Measurements from ENCODE around the gene BHLHA9. TPM values are rescaled to one million over a fixed set of nuclear protein-coding genes. Genes with fewer than 3 reads are reported as not detected.
"Not testable (repeated sequence)": the region's sequence is repeated elsewhere in the genome, so short reads cannot be mapped to it uniquely, and the experiment has no call there.

Gene BHLHA9
- total RNA-seq, 1 donor from 2014 or later: not detected

DNA sequence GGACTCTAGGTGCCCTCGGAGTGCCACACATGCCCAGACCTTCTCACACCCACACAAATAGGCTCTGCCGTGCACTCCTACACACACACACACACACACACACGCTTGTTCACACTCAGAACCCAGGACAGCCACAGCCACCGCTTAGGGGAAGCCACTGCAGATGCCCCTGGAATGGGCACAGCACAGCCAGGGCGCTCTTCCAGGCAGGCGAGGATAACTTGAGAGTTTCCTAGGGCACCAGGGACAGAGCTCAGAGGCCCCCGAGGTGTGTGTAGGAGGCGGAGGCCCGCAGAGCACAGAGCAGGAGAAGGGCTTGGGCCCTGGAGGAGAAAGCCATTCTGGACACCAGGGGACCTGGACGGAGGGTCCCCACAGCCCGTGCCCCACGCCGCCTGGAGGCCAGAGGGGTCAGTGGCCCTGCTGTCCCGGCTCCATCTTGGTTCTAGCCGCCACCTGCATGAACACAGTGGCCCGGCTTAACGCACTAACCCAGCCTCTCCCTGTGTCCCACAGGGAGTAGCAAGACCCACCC is 30.2 kb downstream of the BHLHA9 start:
- DNase-seq (ENCODE audit: low spot score): no peak

DNA sequence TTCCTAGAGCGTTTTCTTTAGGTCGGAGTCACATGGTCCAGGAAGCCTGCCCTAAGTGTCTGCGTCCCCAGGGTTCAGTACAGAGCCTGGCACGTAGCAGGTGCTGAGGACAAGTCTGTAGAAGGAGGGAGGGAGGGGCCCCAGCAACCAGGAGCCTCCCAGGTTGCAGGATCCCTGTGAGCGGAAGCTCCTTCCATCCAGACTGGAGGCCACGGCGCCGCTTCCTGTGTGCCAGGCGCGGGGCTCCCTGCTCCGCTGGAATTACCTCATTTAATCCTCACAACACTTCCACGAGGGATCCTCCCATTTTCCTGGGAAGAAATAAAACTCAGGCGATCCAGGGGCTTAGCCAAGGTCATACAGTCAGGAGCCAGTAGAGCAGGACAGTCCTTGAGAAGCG is 31.3 kb downstream of the BHLHA9 start:
- DNase-seq (ENCODE audit: low spot score): no peak

- no peak for DNase-seq (ENCODE audit: low spot score)
These were observed 32.5 kb downstream of the BHLHA9 start for GRCh38 chr17:1302761-1303160.

DNA sequence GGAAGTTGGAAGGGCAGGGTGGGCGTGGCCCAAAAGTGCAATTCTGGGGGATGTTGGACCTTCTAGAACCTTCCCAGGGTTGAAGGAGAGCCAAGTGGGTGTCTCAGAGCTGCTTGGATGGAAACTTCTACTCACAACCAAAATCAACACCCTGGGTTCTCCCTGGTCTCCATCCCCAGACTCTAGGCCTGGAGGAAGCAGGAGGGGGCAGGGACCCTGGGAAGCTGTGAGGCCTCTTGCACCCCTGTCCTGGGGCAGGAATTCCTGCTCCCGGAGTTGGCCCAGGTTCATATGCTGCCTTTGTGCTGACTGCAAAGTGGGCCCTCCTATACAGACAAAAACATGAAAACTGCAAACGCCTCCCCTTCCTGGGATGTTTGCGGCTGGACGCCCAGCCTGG is 34.3 kb downstream of the BHLHA9 start:
- DNase-seq (ENCODE audit: low spot score): no peak

DNA sequence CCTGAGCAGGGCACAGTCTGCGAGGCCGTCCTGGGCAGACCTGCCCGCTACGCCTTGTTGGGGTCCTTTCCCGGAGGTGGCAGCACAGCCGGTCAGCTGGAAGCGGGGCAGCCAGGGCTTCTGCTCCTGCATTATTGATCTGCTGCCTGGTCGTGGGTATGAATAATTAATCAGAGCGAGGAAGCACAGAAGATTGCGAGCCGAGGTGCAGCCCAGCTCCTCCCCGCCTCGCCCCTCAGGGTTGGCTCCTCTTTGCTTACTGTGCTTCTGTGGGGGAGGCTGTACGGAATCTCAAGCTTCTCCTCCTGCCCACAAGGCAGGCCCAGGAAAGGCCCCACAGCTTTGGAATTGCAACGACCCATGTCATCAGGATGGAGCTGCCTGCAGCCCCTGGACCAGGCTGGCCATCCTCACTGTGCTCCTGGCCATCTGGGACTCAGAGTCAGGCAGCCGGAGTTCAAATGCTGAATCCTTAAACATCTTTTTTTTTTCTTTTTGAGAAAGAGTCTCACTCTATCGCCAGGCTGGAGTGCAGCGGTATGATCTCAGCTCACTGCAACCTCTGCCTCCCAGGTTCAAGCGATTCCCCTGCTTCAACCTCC is 34.8 kb downstream of the BHLHA9 start:
- no peak for DNase-seq (ENCODE audit: low spot score)

- not testable (repeated sequence) for DNase-seq (ENCODE audit: low spot score)
These were observed 37.6 kb downstream of the BHLHA9 start for GRCh38 chr17:1307829-1308228.

DNA sequence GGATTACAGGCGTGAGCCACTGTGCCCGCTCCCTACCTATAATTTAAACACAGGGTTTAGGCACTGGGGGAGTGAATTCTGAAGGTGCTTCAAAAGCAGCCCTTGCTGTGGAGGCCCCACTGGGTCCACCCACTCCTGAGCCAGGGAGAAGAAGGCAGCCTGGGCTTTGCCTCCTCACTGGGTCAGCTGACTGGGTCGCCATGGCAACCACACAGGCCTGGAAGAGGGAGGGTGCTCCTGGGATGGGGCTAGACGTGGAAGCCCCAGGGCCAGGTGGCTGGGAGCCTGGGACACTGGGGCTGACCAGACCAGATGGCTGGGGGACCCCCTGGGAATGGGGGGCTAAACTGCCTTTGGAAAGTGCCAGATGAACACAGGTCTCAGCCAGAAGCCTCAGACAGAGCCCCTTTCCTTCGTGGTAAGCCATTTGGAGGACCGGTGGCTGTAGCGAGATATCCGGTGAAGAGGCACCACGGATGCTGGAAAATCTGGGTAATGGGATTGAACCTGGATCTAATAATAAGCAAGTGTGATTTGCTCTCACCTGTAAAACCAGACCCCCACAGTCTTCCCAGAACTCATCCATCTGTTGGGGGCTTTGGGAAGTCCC is 42.1 kb downstream of the BHLHA9 start:
- no peak for DNase-seq (ENCODE audit: low spot score)

GRCh38 chr17:1313270-1314005 is 43.2 kb downstream of the BHLHA9 start:
- no peak for DNase-seq (ENCODE audit: low spot score)

- no peak for DNase-seq (ENCODE audit: low spot score)
These were observed 45.2 kb downstream of the BHLHA9 start for GRCh38 chr17:1315409-1315808.

- DNase-seq (ENCODE audit: low spot score): no peak
These were observed 45.7 kb downstream of the BHLHA9 start for GRCh38 chr17:1315891-1316403.

Other genes with a start within 250 kb of the BHLHA9 start
- gene ABR, start 90.5 kb upstream of the BHLHA9 start, total RNA-seq: 279 TPM
- gene TRARG1, start 9.2 kb downstream of the BHLHA9 start, total RNA-seq: not detected
- gene YWHAE, start 129.8 kb downstream of the BHLHA9 start, total RNA-seq: 384 TPM
- gene CRK, start 185.8 kb downstream of the BHLHA9 start, total RNA-seq: 82.2 TPM
- 285 TPM for gene MYO1C, start 222.2 kb downstream of the BHLHA9 start, total RNA-seq
- 38.6 TPM for gene INPP5K, start 246.2 kb downstream of the BHLHA9 start, total RNA-seq

All from mucosa of gallbladder (tissue), 1 donor.